HepG2 (cell line): ENCODE measurements around the gene HMCN2. TPM values are rescaled to one million over a fixed set of nuclear protein-coding genes. Genes with fewer than 3 reads are reported as not detected.

Source experiments
- ATAC-seq: fragments of 200-7000 bp; cut with Tn5 transposase; 3 replicates; pipeline ENCODE4 v1.9.1; 2020; ENCODE audit warnings: mild to moderate bottlenecking, moderate library complexity
- BruUV-seq: library from RNA; stranded (reverse); fragments of 400-500 nt; replicated peaks from 2 replicates; lab custom pipeline; 2021; lab: Mats Ljungman, UMichigan
- CTCF ChIA-PET: fragments of 300-600 bp; formaldehyde crosslinking; extraction: SDS; loops from one replicate; lab custom pipeline; 2021; ENCODE audit warnings: low total read pairs, inconsistent platforms, low intra/inter-chr PET ratio; lab: Yijun Ruan, JAX
- POLR2A ChIA-PET: fragments of 350-600 bp; sonication (Branson Sonifier 250); formaldehyde crosslinking; loops from one replicate; lab custom pipeline; 2020; ENCODE audit warnings: antibody characterized with exemption, inconsistent platforms; lab: Yijun Ruan, JAX
- DNase-seq: peaks from one replicate; pipeline ENCODE4 v3.0.0-alpha.2; 2015; ENCODE audit warnings: low spot score
- FAIRE-seq: peaks from 3 replicates; lab custom pipeline; 2011; peaks lifted over from hg19 to GRCh38; lab: Jason Lieb, UNC
- H2AFZ ChIP-seq: one replicate; pipeline ENCODE4 v1.6.1; 2011; ENCODE audit warnings: low read length, inconsistent platforms
- H3K27ac ChIP-seq: fragments of 300-600 bp; 3 replicates; pipeline ENCODE4 v1.8.0; 2011; ENCODE audit warnings: mixed run types, mild to moderate bottlenecking, mixed read lengths, low read length, inconsistent platforms; ENCODE audit not compliant: insufficient read depth; ENCODE audit errors: extremely low read length
- H3K27me3 ChIP-seq, 2 experiments: fragments of 200-600 bp in 1 of 2; 2 replicates in 1 of 2; 3 replicates in 1 of 2; pipeline versions ENCODE4 v1.6.0 to v1.8.0; 2011; ENCODE audit warnings: low read length in 2 of 2, mild to moderate bottlenecking in 2 of 2, moderate library complexity in 2 of 2, inconsistent platforms in 1 of 2; ENCODE audit not compliant: insufficient read depth in 2 of 2, control insufficient read depth in 1 of 2
- H3K36me3 ChIP-seq, 2 experiments: fragments of 200-600 bp in 1 of 2; replicated peaks in 1 of 2; 2 replicates in 1 of 2; 3 replicates in 1 of 2; pipeline versions ENCODE4 v1.5.1 to v1.8.0; 2011; ENCODE audit warnings: low read length in 2 of 2, inconsistent platforms in 1 of 2; ENCODE audit not compliant: insufficient read depth in 2 of 2, control insufficient read depth in 1 of 2
- H3K4me1 ChIP-seq: 2 replicates; pipeline ENCODE4 v1.5.1; 2012; ENCODE audit warnings: low read length, inconsistent platforms; ENCODE audit not compliant: insufficient read depth
- H3K4me2 ChIP-seq: 2 replicates; pipeline ENCODE4 v1.6.0; 2011; ENCODE audit warnings: low read depth, low read length, inconsistent platforms
- H3K4me3 ChIP-seq, 3 experiments: fragments of 200-600 bp in 1 of 3; sonication (generic), shearing (Covaris generic) in 1 of 3; replicated peaks in 1 of 3; 2 replicates each; pipeline ENCODE4 v1.5.1; 2011 to 2016; ENCODE audit warnings: low read length in 3 of 3, inconsistent platforms in 2 of 3, low read depth in 2 of 3, mild to moderate bottlenecking in 2 of 3, control low read depth in 1 of 3, mixed read lengths in 1 of 3; ENCODE audit not compliant: insufficient read depth in 1 of 3
- H3K79me2 ChIP-seq: one replicate; pipeline ENCODE4 v1.6.1; 2011; ENCODE audit warnings: low read length, inconsistent platforms; ENCODE audit not compliant: insufficient read depth
- H3K9ac ChIP-seq: 2 replicates; pipeline ENCODE4 v1.6.0; 2011; ENCODE audit warnings: mild to moderate bottlenecking, low read depth, low read length, inconsistent platforms; ENCODE audit not compliant: insufficient read depth
- H3K9me3 ChIP-seq: 2 replicates; pipeline ENCODE4 v1.5.1; 2012; ENCODE audit warnings: mild to moderate bottlenecking, low read length
- H4K20me1 ChIP-seq: 2 replicates; pipeline ENCODE4 v1.6.0; 2011; ENCODE audit warnings: inconsistent platforms, mild to moderate bottlenecking, low read length, moderate library complexity; ENCODE audit not compliant: insufficient read depth
- FOSL2 ChIP-seq: sonication (generic); formaldehyde crosslinking; IDR thresholded peaks from 2 replicates; pipeline ENCODE4 v1.4.0; 2020; ENCODE audit warnings: missing genetic modification reagents
- GABPB1 ChIP-seq: IDR thresholded peaks from 2 replicates; pipeline ENCODE4 v1.6.1; 2016; ENCODE audit warnings: mild to moderate bottlenecking, missing genetic modification reagents, moderate library complexity, missing compliant biosample characterization
- MTA1 ChIP-seq: sonication (generic); formaldehyde crosslinking; IDR thresholded peaks from 2 replicates; pipeline ENCODE4 v1.4.0; 2020; ENCODE audit warnings: missing genetic modification reagents, mild to moderate bottlenecking, borderline replicate concordance
- RAD21 ChIP-seq: fragments of 450-650 bp; formaldehyde crosslinking; IDR thresholded peaks from 2 replicates; pipeline ENCODE4 v1.5.0; 2020; ENCODE audit warnings: mild to moderate bottlenecking
- SNAPC2 ChIP-seq: sonication (generic); formaldehyde crosslinking; IDR thresholded peaks from 2 replicates; pipeline ENCODE4 v1.8.1; 2022; ENCODE audit warnings: mild to moderate bottlenecking, missing genetic modification reagents
- TEAD2 ChIP-seq: sonication (generic); formaldehyde crosslinking; IDR thresholded peaks from 2 replicates; pipeline ENCODE4 v1.9.0; 2021; ENCODE audit warnings: missing genetic modification reagents
- WGBS: methylation state at CpG from one replicate; pipeline ENCODE4 v1.1.6; 2017; ENCODE audit warnings: low lambda C conversion rate; 5-methylcytosine and 5-hydroxymethylcytosine counted together
- in situ Hi-C: cut with HindIII; loops from 2 replicates; pipeline ENCODE4 v1.10.0; 2017; ENCODE audit warnings: low pct_unique_long_range_greater_than_20kb; ENCODE audit not compliant: extremely low pct_ligation_motif_present
- intact Hi-C: fragments of 100-400 bp; cut with micrococcal nuclease; formaldehyde crosslinking; loops from one replicate; pipeline ENCODE4 v1.10.0; 2022; ENCODE audit not compliant: unreplicated experiment
- polyA plus RNA-seq, 8 experiments: library from polyadenylated mRNA; depleted of rRNA in 3 of 8; stranded (reverse) in 7 of 8; unstranded in 1 of 8; fragments of >200 nt; fragmentation: Illumina TruSeq in 4 of 8; extraction: Trizol in 4 of 8; gene quantifications; 2 replicates each; pipeline versions ENCODE4 v1.2.1 to v1.2.3, GENCODE V29; 2011 to 2016; ENCODE audit warnings: low read depth in 4 of 8, missing spikeins in 1 of 8, mixed read lengths in 1 of 8; ENCODE audit not compliant: insufficient read depth in 1 of 8
- total RNA-seq, 5 experiments: library from RNA; depleted of rRNA; stranded (reverse); fragments of >200 nt; fragmentation: Illumina TruSeq; extraction: Trizol; gene quantifications; 2 replicates each; pipeline ENCODE4 v1.2.3, GENCODE V29; 2016; ENCODE audit warnings: low read depth in 1 of 5
- TF ChIP-seq, protein P1 (sequence below): sonication (generic); formaldehyde crosslinking; IDR thresholded peaks from 2 replicates; pipeline ENCODE4 v1.4.0; 2020; ENCODE audit warnings: mild to moderate bottlenecking, missing genetic modification reagents
- TF ChIP-seq, protein P2 (sequence below): sonication (generic); formaldehyde crosslinking; IDR thresholded peaks from 2 replicates; pipeline ENCODE4 v1.5.0; 2020; ENCODE audit warnings: mild to moderate bottlenecking, missing genetic modification reagents

The HMCN2 gene
- total and polyA plus RNA-seq, 2 of the 13 experiments (the other 11 are each of a cell fraction or from before 2014, with no cell fraction given), result 0.09 TPM; not detected in 1

- in situ Hi-C loops, result no loop called here
- H3K9ac ChIP-seq, result no peak overlapping the region
- TF ChIP-seq TEAD2 (CRISPR knock-in tag) (no peak), GABPB1 (CRISPR knock-in tag) (peak; percentile 10; the same call in 1 of the 2 replicates), SNAPC2 (CRISPR knock-in tag) (no peak)
- TF ChIP-seq, all 625 proteins: peak for 1
- H3K27me3 ChIP-seq, result peaks cover 11 to 51% of the 10 kb centered on the region in 2 experiments; a peak in 4 of 5 replicates
- H4K20me1 ChIP-seq, result no peaks in the 10 kb centered on the region
- 25% methylated on average over 2 of the region's 13 CpGs for WGBS
- no TSS peak for BruUV-seq
- FAIRE-seq, result no peak
- H3K27ac ChIP-seq, result no peak overlapping the region
- no peak for DNase-seq
- POLR2A ChIA-PET, result no interaction called here
- no peak for ATAC-seq
- H3K79me2 ChIP-seq, result no peaks in the 10 kb centered on the region
- H3K36me3 ChIP-seq, result no peaks in the 10 kb centered on the region
- H2AFZ ChIP-seq, result no peak overlapping the region
- no peak overlapping the region; a peak in 1 of 6 replicates for H3K4me3 ChIP-seq
- no peaks in the 10 kb centered on the region for H3K9me3 ChIP-seq
- intact Hi-C loops, result no loop called here
- CTCF ChIA-PET, result no interaction called here
- H3K4me2 ChIP-seq, result 0 out of 2 replicates have a peak overlapping the region, but pooled peaks have one; percentile 29
- peaks cover 52% of the 10 kb centered on the region for H3K4me1 ChIP-seq
Observed at GRCh38 chr9:130429381-130429780, 163.8 kb downstream of the HMCN2 start.

- 3% methylated on average over 5 of the region's 6 CpGs for WGBS
- H3K79me2 ChIP-seq, result no peaks in the 10 kb centered on the region
- DNase-seq (no peak), FAIRE-seq (no peak), ATAC-seq (no peak)
- TF ChIP-seq FOSL2 (no peak), MTA1 (CRISPR knock-in tag) (0 out of 2 replicates have a peak, but pooled peaks have one; percentile 36), RAD21 (no peak)
- TF ChIP-seq, protein P1, sequence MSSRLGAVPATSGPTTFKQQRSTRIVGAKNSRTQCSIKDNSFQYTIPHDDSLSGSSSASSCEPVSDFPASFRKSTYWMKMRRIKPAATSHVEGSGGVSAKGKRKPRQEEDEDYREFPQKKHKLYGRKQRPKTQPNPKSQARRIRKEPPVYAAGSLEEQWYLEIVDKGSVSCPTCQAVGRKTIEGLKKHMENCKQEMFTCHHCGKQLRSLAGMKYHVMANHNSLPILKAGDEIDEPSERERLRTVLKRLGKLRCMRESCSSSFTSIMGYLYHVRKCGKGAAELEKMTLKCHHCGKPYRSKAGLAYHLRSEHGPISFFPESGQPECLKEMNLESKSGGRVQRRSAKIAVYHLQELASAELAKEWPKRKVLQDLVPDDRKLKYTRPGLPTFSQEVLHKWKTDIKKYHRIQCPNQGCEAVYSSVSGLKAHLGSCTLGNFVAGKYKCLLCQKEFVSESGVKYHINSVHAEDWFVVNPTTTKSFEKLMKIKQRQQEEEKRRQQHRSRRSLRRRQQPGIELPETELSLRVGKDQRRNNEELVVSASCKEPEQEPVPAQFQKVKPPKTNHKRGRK (CRISPR knock-in tag), result no peak
- TF ChIP-seq, protein P2, sequence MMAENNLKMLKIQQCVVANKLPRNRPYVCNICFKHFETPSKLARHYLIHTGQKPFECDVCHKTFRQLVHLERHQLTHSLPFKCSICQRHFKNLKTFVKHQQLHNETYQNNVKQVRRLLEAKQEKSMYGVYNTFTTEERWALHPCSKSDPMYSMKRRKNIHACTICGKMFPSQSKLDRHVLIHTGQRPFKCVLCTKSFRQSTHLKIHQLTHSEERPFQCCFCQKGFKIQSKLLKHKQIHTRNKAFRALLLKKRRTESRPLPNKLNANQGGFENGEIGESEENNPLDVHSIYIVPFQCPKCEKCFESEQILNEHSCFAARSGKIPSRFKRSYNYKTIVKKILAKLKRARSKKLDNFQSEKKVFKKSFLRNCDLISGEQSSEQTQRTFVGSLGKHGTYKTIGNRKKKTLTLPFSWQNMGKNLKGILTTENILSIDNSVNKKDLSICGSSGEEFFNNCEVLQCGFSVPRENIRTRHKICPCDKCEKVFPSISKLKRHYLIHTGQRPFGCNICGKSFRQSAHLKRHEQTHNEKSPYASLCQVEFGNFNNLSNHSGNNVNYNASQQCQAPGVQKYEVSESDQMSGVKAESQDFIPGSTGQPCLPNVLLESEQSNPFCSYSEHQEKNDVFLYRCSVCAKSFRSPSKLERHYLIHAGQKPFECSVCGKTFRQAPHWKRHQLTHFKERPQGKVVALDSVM (CRISPR knock-in tag), result peak; percentile 30; the same call in 1 of the 2 replicates
- H3K27me3 ChIP-seq, result peaks cover 11 to 51% of the 10 kb centered on the region in 2 experiments; a peak in 4 of 5 replicates
- in situ Hi-C loops, result no loop called here
- CTCF ChIA-PET, result no interaction called here
- no peaks in the 10 kb centered on the region for H3K9me3 ChIP-seq
- POLR2A ChIA-PET, result no interaction called here
- BruUV-seq, result no TSS peak
- intact Hi-C loops, result no loop called here
- no peak overlapping the region; a peak in 1 of 6 replicates for H3K4me3 ChIP-seq
- no peaks in the 10 kb centered on the region for H4K20me1 ChIP-seq
- H3K9ac ChIP-seq, result no peak overlapping the region
- H3K4me1 ChIP-seq, result peaks cover 47% of the 10 kb centered on the region
- no peaks in the 10 kb centered on the region for H3K36me3 ChIP-seq
- H3K27ac ChIP-seq, result no peak overlapping the region
- H3K4me2 ChIP-seq, result peak overlapping the region; percentile 29; the same call in 1 of the 2 replicates
- H2AFZ ChIP-seq, result no peak overlapping the region
Observed at GRCh38 chr9:130429831-130430230, 164.3 kb downstream of the HMCN2 start.
